ENCODE results near the gene OPHN1.
"Not testable (repeated sequence)": the region's sequence is repeated elsewhere in the genome, so short reads cannot be mapped to it uniquely, and the experiment has no call there.

OPHN1 gene

DNA sequence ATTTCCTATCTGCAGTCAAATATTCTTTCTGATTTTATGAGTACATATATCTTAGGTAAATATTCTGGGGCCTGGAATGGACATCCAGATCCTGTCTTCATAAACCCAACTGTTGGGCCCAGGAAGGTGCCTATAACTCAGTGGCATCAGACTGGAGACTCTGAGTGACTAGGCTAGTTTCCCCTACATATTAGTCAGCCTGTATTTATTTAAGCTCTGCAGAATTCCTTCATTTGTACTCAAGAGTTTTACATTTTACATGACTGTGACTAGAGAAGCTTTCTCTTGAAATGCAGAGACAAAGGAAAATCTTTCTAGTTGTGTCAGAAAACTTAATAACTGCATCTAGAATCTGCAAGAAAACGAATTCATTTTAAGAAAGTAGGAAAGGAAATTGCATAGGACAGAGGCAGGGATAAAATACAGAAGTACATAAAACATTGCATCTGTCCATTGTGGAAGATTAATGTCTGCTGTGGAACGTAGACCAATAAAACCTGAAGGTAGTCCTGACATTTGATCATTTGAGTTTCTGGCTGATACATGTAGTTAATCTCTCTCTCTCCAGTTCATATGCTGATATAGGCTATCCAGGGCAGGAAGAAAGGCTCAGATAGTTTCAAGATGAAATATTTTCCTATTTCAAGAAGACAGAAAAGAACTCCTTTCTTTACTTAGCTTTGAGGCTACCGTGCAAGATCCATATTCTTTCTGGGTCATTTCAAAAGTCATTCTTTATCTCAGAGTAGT is 78.2 kb downstream of the OPHN1 start:
- no peak for DNase-seq

DNA sequence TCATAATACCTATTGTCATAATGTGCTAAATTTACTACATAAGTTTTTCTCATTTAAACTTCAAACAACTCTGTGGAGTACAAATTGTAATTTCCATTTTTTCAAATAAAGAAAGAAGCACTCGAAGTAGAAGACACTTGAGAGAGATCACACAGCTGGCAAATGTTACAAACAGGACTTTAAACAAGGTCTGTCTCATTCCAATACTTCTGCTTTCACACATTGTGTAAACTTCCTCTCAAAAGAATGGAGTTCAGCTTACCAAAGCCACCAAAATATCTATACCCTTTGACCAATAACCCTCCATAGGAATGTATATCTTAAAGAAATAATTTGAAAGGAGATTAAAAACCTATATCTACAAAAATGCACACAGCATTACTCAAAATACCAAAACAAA is 88.3 kb downstream of the OPHN1 start:
- DNase-seq, result no peak

GRCh38 chrX:68343551-68343950 is 89.7 kb downstream of the OPHN1 start:
- no peak for DNase-seq

GRCh38 chrX:68332201-68332731 is 101.0 kb downstream of the OPHN1 start:
- no peak for DNase-seq

DNA sequence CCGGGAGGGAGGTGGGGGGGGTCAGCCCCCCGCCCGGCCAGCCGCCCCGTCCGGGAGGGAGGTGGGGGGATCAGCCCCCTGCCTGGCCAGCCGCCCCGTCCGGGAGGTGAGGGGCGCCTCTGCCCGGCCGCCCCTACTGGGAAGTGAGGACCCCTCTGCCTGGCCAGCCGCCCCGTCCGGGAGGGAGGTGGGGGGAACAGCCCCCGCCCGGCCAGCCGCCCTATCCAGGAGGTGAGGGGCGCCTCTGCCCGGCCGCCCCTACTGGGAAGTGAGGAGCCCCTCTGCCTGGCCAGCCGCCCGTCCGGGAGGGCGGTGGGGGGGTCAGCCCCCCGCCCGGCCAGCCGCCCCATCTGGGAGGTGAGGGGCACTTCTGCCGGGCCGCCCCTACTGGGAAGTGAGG is 106.5 kb downstream of the OPHN1 start:
- not testable (repeated sequence) for DNase-seq

- no peak for DNase-seq
Measured at GRCh38 chrX:68307769-68308168, 125.5 kb downstream of the OPHN1 start.

- no peak for DNase-seq
Measured at GRCh38 chrX:68304602-68305001, 128.7 kb downstream of the OPHN1 start.

DNA sequence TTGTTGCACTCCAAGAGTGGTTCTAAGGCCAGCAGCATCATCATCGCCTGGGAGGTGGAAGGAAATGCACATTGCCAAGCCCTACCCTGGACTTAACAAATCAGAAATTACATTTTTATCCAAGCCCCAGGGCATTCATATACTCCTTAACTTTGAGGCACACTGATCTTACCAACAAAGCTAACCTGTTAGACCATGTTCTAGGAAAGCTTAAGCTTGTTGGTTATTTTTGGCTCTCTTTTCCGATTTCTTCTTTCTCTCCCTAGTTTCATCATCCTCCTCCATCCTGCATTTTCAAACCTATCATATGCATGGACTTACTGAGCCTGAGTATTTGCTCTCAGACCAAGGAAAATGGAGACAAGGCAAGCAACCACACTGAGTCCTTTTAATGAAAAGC is 133.4 kb downstream of the OPHN1 start:
- DNase-seq, result no peak

DNA sequence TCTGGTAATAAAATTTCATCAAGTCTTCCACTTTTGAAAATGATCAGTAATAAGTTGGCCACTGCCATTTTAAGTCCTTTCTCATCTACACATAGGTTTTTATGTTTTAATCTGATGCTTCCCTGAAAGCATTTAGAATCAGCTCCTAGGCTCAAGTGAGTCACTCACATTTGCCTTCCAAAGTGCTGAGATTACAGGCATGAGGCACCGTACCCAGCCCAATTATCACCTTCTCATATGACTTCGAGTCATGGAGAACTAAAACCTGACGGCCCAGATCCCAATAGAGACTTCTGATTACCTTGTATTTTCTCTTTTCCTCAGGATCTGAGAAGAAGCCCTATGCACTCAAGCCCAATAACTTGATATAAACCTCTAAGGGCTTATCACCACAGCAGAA is 140.8 kb downstream of the OPHN1 start:
- no peak for DNase-seq

DNA sequence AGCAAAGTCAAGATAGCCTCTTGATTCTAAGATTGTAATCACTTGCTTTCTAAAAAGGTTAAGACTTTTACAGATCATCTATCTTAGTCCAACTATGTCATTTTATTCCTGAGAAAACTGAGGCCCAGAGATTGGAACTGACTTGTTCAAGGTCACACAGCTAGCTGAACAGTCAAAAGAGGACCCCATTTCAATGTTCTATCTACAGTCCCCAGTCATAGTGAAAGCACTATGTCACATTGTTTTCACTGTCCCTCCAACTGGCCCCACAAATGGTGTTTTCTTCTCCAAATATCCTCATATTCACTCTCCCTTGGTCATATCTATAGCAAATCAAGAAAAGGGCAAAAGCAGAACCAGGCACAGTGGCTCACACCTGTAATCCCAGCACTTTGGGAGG is 145.2 kb downstream of the OPHN1 start:
- no peak for DNase-seq

DNA sequence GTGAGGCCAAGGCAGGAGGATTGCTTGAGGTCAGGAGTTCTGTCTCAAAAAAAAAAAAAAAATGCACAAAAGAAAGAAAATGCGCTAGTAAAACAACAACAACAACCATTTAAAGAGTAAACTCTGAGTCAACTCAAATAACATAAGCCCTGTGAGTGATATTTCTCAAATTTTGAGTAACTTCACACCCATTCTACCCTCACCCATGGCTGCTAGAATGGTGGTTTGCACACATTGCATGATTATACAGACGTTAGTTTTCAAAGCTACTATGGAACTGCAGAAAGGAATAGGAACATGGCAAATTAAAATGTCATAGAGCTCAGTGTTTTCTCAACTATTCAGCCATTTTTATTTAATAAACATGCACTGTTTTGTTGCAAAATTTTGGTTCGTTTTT is 145.9 kb downstream of the OPHN1 start:
- DNase-seq, result no peak

DNA sequence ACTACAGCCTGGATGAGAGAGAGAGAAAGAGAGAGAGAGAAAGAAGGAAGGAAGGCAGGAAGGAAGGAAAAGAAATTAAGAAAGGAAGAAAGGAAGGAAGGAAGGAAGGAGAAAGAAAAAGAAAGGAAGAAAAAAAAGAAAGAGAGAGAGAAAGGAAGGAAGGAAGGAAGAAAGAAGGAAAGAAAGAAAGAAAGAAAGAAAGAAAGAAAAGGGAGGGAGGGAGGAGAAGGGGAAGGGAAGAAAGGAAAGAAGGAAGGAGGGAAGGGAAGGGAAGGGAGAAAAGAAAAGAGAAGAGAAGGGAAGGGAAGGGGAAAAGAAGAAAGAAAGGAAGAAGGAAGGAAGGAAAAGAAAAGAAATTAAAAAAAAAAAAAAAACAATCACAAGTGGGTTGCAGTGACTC is 146.3 kb downstream of the OPHN1 start:
- no peak for DNase-seq

DNA sequence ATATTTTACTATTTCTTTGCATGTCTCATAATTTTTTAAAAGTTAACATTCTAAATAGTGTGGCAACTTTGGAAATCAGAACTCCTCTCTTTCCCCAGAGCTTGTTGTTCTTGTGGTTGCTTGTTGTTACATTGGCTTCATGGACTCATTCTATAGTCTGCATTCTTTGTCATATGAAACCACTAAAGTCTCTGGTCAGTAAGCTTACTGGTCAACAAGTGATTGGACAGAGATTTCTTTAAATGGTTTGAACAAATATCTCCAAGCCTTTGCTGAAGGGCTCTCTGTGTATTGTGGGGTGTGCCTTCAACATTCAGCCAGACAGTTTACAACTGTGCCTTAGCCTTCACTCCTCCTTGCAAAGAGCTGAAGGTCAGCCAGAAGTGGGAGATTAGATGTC is 147.2 kb downstream of the OPHN1 start:
- DNase-seq, result no peak

GRCh38 chrX:68284281-68284904 is 148.9 kb downstream of the OPHN1 start:
- no peak for DNase-seq

DNA sequence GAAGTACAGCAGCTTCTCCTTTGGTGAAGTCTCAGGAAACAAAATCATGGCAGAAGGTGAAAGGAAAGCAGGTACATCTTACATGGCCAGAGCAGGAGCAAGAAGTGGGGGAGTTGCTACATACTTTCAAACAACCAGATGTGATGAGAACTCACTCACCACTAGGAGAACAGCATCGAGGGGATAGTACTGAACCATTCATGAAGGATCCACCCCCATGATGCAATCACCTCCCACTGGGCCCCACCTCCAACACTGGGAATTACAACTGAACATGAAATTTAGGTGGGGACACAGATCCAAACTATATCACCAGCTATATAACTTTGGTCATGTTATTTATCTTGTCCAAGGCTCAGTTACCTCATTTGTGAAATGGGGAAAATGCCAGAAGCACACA is 159.4 kb downstream of the OPHN1 start:
- no peak for DNase-seq

- DNase-seq, result not testable (repeated sequence)
Measured at GRCh38 chrX:68264793-68265192, 168.5 kb downstream of the OPHN1 start.

DNA sequence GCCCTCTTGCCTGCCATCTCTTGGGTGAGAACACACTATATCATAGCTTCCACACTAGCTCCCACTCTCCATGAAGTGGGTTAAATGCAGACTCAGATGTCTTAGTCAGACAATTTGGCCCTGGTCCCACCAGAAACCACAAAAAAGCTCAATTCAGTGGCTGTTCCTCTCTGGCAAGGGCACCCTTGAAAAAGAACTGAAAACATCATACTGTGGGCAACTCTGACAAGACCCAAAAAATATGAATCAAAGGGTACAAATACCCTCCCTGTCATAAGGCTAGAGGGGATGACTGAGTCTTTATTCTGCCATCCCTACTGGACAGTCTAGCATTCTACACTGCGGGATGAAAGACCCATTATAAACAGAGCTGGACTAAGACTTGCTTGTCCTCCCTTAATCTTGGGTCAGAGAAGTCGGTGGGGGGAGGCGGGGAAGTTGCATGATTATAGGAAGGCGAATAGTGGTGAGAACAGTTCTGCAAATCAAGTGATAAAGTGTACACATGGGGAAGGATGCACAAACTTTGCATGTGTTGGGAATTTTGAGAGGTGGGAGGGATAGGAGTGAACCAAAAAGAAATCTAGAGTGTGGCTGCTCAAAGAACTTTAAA is 172.1 kb downstream of the OPHN1 start:
- no peak for DNase-seq

DNA sequence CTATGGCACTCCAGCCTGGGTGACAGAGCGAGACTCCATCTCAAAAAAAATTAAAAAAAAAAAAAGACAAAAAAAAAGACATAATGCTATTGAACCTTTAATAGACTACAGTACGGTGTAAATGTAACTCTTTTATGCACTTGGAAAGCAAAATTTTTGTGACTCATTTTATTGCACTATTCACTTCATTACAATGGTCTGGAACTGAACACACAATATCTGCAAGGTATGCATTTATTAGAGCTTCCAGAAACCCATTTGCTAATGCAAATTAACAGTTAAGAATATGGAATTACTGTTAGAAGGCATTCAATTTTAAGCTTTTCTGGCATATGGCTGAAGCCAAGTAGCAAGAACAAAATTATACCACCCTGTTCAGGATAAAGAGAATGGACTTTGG is 176.3 kb downstream of the OPHN1 start:
- DNase-seq, result no peak

DNA sequence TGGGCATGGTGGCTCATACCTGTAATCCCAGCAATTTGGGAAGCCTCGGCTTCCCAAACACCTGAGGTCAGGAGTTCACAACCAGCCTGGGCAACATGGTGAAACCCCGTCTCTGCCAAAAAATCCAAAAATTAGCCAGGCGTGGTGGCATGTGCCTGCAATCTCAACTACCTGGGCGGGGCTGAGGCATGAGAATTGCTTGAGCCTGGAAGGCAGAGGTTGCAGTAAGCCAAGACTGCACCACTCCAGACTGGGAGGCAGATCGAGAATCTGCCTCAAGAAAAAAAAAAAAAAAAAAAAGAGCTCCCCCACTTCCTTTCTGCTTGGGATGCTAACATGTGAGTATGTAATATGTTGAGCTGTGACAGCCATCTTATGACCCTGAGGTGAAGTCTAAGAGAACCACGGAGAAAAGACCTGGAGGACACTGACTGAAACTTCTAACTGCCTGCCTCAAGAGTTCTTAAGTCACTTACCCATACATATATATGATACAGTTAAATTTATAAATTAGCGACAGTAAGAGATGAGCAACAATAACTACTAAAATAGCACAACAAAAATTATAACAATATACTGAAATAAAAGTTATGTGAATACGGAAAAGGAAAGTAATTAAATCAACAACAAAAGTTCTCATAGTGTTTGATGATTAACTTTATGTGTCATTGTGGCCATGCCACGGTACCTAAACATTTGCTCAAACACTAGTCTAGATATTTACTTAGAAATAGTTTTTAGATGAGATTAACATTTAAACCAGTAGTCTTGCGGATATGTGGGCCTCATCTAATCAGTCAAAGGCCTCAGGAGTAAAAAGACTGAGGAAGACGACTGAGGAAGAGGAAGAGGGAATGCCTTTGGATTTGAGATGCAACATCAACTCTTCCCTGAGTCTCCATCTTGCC is 178.3 kb downstream of the OPHN1 start:
- DNase-seq, result no peak

- no peak for DNase-seq
Measured at GRCh38 chrX:68252664-68253063, 180.6 kb downstream of the OPHN1 start.

- no peak for DNase-seq
Measured at GRCh38 chrX:68249903-68250302, 183.4 kb downstream of the OPHN1 start.

DNA sequence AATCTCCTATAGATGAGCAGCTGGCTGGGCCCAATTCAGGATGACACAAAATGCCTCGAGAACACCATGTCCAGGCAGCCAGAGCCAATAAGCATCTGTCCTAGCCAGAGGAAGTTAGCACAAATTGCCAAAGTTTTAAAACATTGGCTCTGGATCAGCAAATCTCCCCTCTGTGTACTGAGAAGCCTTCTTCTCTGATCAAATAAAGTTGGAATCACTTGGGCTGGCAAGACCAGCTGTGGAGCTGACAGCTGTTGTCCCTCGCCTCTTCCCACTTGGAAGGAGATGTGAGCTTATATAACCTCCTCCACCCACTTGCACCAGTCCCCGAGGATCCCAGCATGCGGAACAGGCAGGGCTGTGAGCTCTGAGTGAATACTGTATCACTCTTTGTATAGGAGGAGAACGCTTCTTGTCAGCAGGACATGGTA is 183.9 kb downstream of the OPHN1 start:
- DNase-seq, result no peak

DNA sequence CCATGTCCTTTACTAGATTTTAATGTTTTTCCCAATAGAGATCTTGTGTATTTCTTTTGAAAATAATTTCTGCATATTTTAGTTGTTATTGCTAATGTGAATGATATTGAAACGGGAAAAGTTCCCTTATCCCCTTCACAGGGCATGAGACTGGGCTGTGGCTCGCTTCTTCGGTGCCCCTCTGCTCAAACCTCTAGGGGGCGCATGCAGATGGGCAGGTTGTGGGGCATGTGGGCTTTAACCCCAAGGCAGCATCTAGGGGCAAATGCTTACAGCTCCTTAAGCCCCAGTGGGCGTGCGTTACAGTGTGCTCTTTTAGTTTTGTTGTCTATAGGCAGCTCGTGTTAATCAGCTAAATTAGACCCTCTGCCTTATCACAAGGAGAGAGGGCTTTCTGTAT is 194.7 kb downstream of the OPHN1 start:
- DNase-seq, result no peak
